ENCODE data around the gene CACNA1C. TPM values are rescaled to one million over a fixed set of nuclear protein-coding genes. Genes with fewer than 3 reads are reported as not detected.

CACNA1C gene
- polyA plus RNA-seq, 2 donors, result 2.1 to 2.5 TPM

DNA sequence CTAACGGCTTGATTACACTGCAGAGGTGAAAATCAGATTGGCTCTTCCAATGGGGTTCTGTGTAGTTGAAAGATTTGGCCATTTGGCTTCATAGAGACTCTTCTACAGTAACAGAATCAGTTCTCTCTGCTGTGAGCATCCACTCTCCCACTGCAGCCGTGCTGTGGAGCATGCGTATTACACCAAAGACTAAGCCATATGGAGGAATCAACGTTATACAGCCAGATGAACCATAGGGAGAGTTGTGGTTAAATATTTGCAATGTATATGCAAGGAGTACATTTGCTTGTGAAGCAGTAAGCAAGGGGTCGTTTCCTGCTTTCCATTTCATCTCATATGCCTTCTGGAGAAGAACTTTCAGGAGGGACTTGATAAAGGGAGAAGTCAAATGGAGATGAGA lies 410.9 kb downstream of the CACNA1C start:
- Histone ChIP-seq H3K36me3 (ENCODE audit: control insufficient read depth in 2 of 2, insufficient read depth in 2 of 2, low read length in 1 of 2) (no peaks in the 10 kb centered on the region), H3K4me3 (ENCODE audit: low read depth in 1 of 2, low read length in 2 of 2) (no peak overlapping the region), H3K27ac (ENCODE audit: low read depth in 2 of 2, low read length in 1 of 2) (no peak overlapping the region), H3K9me3 (ENCODE audit: control insufficient read depth in 2 of 2, insufficient read depth in 1 of 2, low read depth in 1 of 2, low read length in 1 of 2) (no peaks in the 10 kb centered on the region), H3K4me1 (ENCODE audit: control insufficient read depth in 2 of 2, insufficient read depth in 2 of 2, low read length in 1 of 2) (peaks cover 0 to 3% of the 10 kb centered on the region in 2 donors), H3K27me3 (ENCODE audit: control insufficient read depth in 1 of 2, insufficient read depth in 2 of 2, low read length in 2 of 2) (no peaks in the 10 kb centered on the region)
- WGBS, 2 donors, result 68 to 78% methylated on average over 5 of the region's 5 CpGs

DNA sequence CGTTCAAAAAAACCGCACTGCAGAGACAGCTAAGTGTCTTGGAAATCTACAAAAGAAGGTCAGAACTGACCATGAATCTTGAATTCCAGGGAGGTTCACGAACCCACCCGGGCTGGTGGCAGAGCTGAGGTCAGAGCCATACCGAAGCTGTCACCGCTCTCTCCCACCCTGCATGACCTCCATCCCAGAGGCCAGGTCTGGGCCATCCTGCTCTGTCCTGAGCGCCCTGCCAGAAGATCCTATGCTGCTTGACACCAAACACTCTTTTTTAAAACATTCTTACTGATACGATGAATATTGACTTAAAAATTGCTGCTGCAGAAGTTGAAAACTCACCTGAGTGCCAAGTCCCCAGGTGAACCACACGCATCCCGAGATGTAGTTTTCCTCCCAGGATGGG lies 412.9 kb downstream of the CACNA1C start:
- Histone ChIP-seq H3K4me1 (ENCODE audit: control insufficient read depth in 2 of 2, insufficient read depth in 2 of 2, low read length in 1 of 2) (peaks cover 0 to 3% of the 10 kb centered on the region in 2 donors), H3K36me3 (ENCODE audit: control insufficient read depth in 2 of 2, insufficient read depth in 2 of 2, low read length in 1 of 2) (no peaks in the 10 kb centered on the region), H3K9me3 (ENCODE audit: control insufficient read depth in 2 of 2, insufficient read depth in 1 of 2, low read depth in 1 of 2, low read length in 1 of 2) (no peaks in the 10 kb centered on the region), H3K4me3 (ENCODE audit: low read depth in 1 of 2, low read length in 2 of 2) (no peak overlapping the region), H3K27ac (ENCODE audit: low read depth in 2 of 2, low read length in 1 of 2) (no peak overlapping the region), H3K27me3 (ENCODE audit: control insufficient read depth in 1 of 2, insufficient read depth in 2 of 2, low read length in 2 of 2) (no peaks in the 10 kb centered on the region)
- 81 to 84% methylated on average over 10 of the region's 10 CpGs for WGBS, 2 donors

DNA sequence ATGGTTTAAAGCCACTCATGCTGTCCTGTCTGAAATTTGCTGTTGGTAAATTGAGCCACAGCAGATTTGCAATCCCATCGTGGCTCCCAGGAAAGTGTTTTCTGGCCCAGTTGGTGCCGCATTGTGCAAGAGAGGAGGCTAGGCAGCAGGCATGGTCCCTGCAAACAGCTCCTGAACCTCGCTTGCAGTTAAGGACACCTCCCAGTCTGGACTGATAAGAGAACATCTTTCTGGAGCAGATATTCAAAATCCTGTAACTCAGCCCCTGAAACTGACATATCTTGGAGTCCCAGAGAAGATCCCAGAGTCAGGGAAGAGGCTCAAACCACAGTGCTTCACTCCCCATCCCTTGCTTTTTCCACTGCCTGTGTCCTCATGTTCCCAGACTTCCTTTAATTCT lies 413.4 kb downstream of the CACNA1C start:
- H3K27me3 ChIP-seq (ENCODE audit: control insufficient read depth in 1 of 2, insufficient read depth in 2 of 2, low read length in 2 of 2), result no peaks in the 10 kb centered on the region
- 67% methylated on average over 3 of the region's 3 CpGs for WGBS, 2 donors
- H3K4me1 ChIP-seq (ENCODE audit: control insufficient read depth in 2 of 2, insufficient read depth in 2 of 2, low read length in 1 of 2), result peaks cover 0 to 3% of the 10 kb centered on the region in 2 donors
- H3K9me3 ChIP-seq (ENCODE audit: control insufficient read depth in 2 of 2, insufficient read depth in 1 of 2, low read depth in 1 of 2, low read length in 1 of 2), result no peaks in the 10 kb centered on the region
- no peaks in the 10 kb centered on the region for H3K36me3 ChIP-seq (ENCODE audit: control insufficient read depth in 2 of 2, insufficient read depth in 2 of 2, low read length in 1 of 2)
- H3K4me3 ChIP-seq (ENCODE audit: low read depth in 1 of 2, low read length in 2 of 2), result no peak overlapping the region
- no peak overlapping the region for H3K27ac ChIP-seq (ENCODE audit: low read depth in 2 of 2, low read length in 1 of 2)

DNA sequence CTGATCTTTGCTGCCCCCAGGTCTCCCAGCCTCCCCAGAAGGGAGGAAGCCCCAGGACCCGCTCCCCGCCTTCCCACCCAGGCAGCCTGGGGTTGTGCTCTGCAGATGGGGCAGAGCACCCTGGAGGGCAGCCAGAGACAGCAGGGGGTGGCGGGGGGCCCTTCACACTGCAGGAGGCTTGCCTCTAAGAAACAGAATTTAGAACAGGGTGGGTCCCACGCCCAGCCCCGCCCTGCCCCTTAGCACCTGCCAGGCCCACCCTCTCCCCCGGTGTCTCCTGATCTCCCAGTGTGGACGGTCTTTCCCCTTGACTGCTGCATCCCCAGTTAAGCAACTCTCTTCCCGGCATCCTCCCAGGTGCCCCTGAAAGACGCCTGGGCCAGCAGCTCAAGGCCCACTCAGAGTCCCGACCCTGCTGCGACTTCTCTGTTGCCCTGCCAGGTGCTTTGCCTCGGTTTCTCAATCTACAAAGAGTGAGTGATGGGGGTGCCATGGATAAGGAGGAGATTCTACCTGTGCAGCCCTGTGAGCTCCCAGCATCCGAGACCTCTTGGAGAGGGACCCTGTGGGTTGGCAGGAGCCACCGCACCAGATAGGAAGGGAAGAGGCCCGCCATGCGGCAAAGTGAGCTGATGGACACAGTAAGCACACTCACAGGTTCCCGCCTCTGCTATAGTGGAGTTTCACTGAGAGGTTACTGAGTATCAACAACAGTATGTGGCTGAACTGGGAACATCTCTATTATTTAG lies 414.8 kb downstream of the CACNA1C start:
- Histone ChIP-seq H3K9me3 (ENCODE audit: control insufficient read depth in 2 of 2, insufficient read depth in 1 of 2, low read depth in 1 of 2, low read length in 1 of 2) (no peaks in the 10 kb centered on the region), H3K36me3 (ENCODE audit: control insufficient read depth in 2 of 2, insufficient read depth in 2 of 2, low read length in 1 of 2) (no peaks in the 10 kb centered on the region), H3K4me1 (ENCODE audit: control insufficient read depth in 2 of 2, insufficient read depth in 2 of 2, low read length in 1 of 2) (peaks cover 0 to 3% of the 10 kb centered on the region in 2 donors), H3K27ac (ENCODE audit: low read depth in 2 of 2, low read length in 1 of 2) (no peak overlapping the region), H3K4me3 (ENCODE audit: low read depth in 1 of 2, low read length in 2 of 2) (no peak overlapping the region), H3K27me3 (ENCODE audit: control insufficient read depth in 1 of 2, insufficient read depth in 2 of 2, low read length in 2 of 2) (no peaks in the 10 kb centered on the region)
- WGBS, 2 donors, result 92 to 93% methylated on average over 17 of the region's 17 CpGs

DNA sequence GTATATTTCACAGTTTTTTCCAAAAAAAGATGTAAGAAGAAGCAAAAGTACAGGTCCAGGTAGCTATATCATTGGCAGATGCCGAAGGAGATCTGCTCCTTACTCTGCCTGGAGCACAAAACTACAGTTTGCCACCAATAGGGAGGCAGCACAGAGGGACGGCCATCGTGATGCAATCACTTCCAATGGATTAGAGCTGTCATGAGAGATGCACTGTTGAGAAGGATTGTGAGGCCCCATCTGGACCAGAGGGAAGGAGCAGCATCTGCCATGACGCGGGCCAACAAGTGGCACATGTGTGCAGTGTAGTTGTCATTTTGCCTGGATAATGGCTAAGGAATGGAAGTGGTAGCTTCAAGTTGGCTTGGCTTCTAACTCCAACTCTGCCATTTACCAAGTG lies 423.2 kb downstream of the CACNA1C start:
- Histone ChIP-seq H3K36me3 (ENCODE audit: control insufficient read depth in 2 of 2, insufficient read depth in 2 of 2, low read length in 1 of 2) (no peaks in the 10 kb centered on the region), H3K9me3 (ENCODE audit: control insufficient read depth in 2 of 2, insufficient read depth in 1 of 2, low read depth in 1 of 2, low read length in 1 of 2) (no peaks in the 10 kb centered on the region), H3K27me3 (ENCODE audit: control insufficient read depth in 1 of 2, insufficient read depth in 2 of 2, low read length in 2 of 2) (no peaks in the 10 kb centered on the region), H3K4me3 (ENCODE audit: low read depth in 1 of 2, low read length in 2 of 2) (no peak overlapping the region), H3K4me1 (ENCODE audit: control insufficient read depth in 2 of 2, insufficient read depth in 2 of 2, low read length in 1 of 2) (peaks cover 0 to 3% of the 10 kb centered on the region in 2 donors), H3K27ac (ENCODE audit: low read depth in 2 of 2, low read length in 1 of 2) (no peak overlapping the region)
- 77 to 88% methylated on average over 5 of the region's 5 CpGs for WGBS, 2 donors

DNA sequence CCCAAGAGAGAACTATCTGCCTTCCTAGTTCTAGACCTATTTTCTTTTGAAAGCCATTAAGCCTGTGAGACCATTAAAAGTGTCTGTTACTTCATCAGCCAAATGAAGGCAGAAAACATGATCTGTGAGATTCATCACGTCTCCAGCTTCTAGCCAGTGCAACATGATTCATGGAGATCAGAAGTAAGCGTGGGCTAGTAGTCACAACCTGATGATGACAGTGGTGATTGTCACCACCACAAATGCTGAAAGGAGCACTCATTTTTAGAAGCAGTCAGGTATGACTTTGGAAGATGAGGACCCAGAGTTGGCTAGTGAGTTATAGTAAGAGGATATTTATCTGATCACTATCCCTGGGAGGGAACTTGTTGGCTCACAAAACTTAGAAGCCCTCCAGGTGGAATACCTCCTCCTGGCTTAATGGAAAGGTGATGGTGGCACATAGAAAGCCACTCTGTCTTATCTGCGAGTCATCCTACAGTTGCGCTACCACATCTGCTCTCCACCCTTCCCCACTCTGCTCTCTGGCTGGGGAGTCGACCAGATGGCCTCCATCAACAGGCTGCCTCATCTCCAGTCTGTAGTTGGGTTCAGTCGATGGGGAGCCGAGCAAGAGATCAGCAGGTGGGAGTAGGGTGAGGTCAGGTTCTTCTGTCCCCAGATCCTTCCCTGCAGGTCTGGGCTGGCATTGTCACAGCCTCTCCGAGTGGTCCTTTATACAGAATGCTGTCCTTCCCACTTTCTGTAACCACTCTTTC lies 424.4 kb downstream of the CACNA1C start:
- Histone ChIP-seq H3K4me3 (ENCODE audit: low read depth in 1 of 2, low read length in 2 of 2) (no peak overlapping the region), H3K36me3 (ENCODE audit: control insufficient read depth in 2 of 2, insufficient read depth in 2 of 2, low read length in 1 of 2) (no peaks in the 10 kb centered on the region), H3K4me1 (ENCODE audit: control insufficient read depth in 2 of 2, insufficient read depth in 2 of 2, low read length in 1 of 2) (peaks cover 0 to 3% of the 10 kb centered on the region in 2 donors), H3K9me3 (ENCODE audit: control insufficient read depth in 2 of 2, insufficient read depth in 1 of 2, low read depth in 1 of 2, low read length in 1 of 2) (no peaks in the 10 kb centered on the region), H3K27me3 (ENCODE audit: control insufficient read depth in 1 of 2, insufficient read depth in 2 of 2, low read length in 2 of 2) (no peaks in the 10 kb centered on the region), H3K27ac (ENCODE audit: low read depth in 2 of 2, low read length in 1 of 2) (no peak overlapping the region)
- 83 to 86% methylated on average over 8 of the region's 8 CpGs for WGBS, 2 donors

DNA sequence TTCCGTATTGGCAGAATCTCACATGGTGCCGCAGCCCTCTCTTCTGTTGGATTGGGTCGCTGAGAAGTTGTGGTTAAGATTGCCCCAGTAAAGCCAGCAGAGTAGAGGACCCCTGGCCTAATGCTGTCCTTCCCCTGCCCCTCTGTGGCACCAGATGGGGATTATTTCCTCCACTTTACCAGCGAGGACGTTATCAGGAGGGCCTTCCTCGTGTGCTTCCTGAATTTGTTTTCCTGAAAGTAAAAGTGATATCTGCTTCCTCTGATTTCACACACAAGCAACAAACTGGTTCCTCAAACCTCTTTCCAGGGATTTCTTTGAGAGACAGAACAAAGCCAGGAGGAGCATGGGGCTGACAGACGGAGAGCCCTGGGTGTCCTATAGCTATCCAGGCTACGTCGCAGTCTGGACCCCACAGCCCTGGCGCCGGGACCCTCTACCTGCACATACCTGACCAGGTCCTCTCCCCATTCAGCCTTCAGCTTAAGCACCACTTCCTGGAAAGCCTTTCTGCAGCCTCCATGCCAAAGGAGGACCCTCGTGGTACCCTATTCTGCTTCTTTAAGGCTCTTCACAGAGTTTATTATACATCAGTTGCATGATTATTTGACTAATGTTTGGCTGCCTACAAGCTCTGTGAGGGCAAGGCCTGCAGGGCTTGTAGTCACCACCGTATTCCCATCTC lies 427.2 kb downstream of the CACNA1C start:
- peaks cover 0 to 3% of the 10 kb centered on the region in 2 donors for H3K4me1 ChIP-seq (ENCODE audit: control insufficient read depth in 2 of 2, insufficient read depth in 2 of 2, low read length in 1 of 2)
- H3K27ac ChIP-seq (ENCODE audit: low read depth in 2 of 2, low read length in 1 of 2), result no peak overlapping the region
- no peaks in the 10 kb centered on the region for H3K9me3 ChIP-seq (ENCODE audit: control insufficient read depth in 2 of 2, insufficient read depth in 1 of 2, low read depth in 1 of 2, low read length in 1 of 2)
- no peaks in the 10 kb centered on the region for H3K27me3 ChIP-seq (ENCODE audit: control insufficient read depth in 1 of 2, insufficient read depth in 2 of 2, low read length in 2 of 2)
- no peaks in the 10 kb centered on the region for H3K36me3 ChIP-seq (ENCODE audit: control insufficient read depth in 2 of 2, insufficient read depth in 2 of 2, low read length in 1 of 2)
- WGBS, 2 donors, result 76 to 81% methylated on average over 13 of the region's 13 CpGs
- H3K4me3 ChIP-seq (ENCODE audit: low read depth in 1 of 2, low read length in 2 of 2), result no peak overlapping the region

DNA sequence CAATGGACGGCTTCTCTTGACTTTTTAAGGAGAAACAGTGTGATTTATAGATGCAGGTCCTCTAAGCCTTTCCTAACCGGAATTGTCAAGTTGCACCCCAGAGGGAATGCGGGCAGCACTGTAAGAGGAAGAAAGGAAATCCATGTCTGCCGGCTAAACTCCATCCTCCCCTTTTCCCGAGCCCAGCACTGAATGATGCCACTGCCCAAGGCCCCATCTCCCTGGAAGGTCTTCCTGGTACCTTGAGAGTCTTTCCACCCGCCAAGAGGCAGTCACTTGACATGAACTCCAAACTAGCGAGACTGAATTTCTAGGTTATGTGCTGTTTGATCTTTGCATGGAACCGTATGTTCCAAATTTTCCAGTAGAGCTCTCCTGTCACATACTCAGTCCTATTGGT lies 428.6 kb downstream of the CACNA1C start:
- Histone ChIP-seq H3K27me3 (ENCODE audit: control insufficient read depth in 1 of 2, insufficient read depth in 2 of 2, low read length in 2 of 2) (no peaks in the 10 kb centered on the region), H3K4me1 (ENCODE audit: control insufficient read depth in 2 of 2, insufficient read depth in 2 of 2, low read length in 1 of 2) (peaks cover 3 to 4% of the 10 kb centered on the region in 2 donors), H3K9me3 (ENCODE audit: control insufficient read depth in 2 of 2, insufficient read depth in 1 of 2, low read depth in 1 of 2, low read length in 1 of 2) (no peaks in the 10 kb centered on the region), H3K36me3 (ENCODE audit: control insufficient read depth in 2 of 2, insufficient read depth in 2 of 2, low read length in 1 of 2) (no peaks in the 10 kb centered on the region), H3K27ac (ENCODE audit: low read depth in 2 of 2, low read length in 1 of 2) (no peak overlapping the region), H3K4me3 (ENCODE audit: low read depth in 1 of 2, low read length in 2 of 2) (no peak overlapping the region)
- 83 to 96% methylated on average over 8 of the region's 8 CpGs for WGBS, 2 donors

DNA sequence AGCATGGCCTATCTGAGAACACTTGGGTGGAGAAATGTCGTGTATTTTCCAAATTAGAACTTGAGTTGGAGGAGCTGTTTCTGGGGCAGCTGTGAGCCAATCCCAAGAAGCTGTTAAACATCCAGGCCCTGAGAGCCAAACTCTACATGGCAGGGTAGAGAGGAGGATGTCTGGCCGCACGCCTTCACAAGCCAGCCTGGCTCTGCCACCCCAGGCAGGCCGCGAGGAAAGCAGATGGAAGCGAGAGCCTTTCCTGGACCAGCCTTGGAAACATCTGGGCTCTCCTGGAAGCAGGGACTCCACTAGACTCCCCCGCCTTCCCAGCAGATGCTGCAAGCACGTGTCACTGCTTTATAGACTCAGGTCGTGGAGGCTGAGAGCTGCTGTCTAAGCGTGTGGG lies 429.2 kb downstream of the CACNA1C start:
- H3K4me3 ChIP-seq (ENCODE audit: low read depth in 1 of 2, low read length in 2 of 2), result no peak overlapping the region
- H3K36me3 ChIP-seq (ENCODE audit: control insufficient read depth in 2 of 2, insufficient read depth in 2 of 2, low read length in 1 of 2), result no peaks in the 10 kb centered on the region
- H3K4me1 ChIP-seq (ENCODE audit: control insufficient read depth in 2 of 2, insufficient read depth in 2 of 2, low read length in 1 of 2), result peaks cover 3 to 4% of the 10 kb centered on the region in 2 donors
- H3K27me3 ChIP-seq (ENCODE audit: control insufficient read depth in 1 of 2, insufficient read depth in 2 of 2, low read length in 2 of 2), result no peaks in the 10 kb centered on the region
- WGBS, 2 donors, result 84 to 86% methylated on average over 10 of the region's 10 CpGs
- H3K9me3 ChIP-seq (ENCODE audit: control insufficient read depth in 2 of 2, insufficient read depth in 1 of 2, low read depth in 1 of 2, low read length in 1 of 2), result no peaks in the 10 kb centered on the region
- H3K27ac ChIP-seq (ENCODE audit: low read depth in 2 of 2, low read length in 1 of 2), result no peak overlapping the region

Measured in esophagus (tissue), 2 donors.